ENCODE measurements around the gene LRBA.
"Not testable (repeated sequence)": the region's sequence is repeated elsewhere in the genome, so short reads cannot be mapped to it uniquely, and the experiment has no call there.

LRBA gene

DNA sequence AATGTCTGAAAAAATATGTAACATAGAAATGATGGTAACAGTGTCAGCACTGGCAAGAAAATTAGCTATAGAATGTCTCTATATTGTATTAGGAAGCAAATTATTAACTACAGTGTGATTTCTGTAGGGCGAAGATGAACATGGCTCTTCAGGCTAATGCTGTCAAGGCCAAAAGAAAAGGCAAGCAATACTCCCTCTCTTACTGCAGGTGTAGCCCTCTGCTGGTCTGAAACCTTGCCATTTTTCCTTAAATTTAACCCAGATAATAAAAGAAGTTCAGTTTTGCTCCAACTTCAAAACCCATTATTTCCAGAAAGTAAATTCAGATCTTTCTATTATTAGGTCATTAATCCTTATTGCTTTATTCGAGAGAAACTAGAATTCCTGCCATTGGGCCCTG, 215.9 kb downstream of the LRBA start:
- no peak for DNase-seq

DNA sequence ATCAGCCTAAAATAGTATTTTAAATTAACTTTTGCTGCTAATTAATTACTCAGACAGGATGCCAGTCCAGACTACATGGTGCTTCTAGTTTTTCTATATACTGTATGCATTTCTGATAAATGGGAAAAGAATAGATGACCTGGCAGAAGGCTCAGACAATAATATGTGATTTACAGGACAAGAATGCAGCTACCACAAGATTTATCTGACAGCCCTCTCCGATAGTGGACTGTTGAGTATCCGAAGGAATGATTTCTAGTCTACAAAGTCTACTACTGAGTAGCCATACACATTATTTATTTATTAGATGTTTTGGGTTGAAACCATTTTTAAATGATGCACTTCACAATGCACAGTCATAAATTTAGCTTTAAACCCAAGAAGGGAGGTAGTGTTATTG, 220.4 kb downstream of the LRBA start:
- DNase-seq = no peak

DNA sequence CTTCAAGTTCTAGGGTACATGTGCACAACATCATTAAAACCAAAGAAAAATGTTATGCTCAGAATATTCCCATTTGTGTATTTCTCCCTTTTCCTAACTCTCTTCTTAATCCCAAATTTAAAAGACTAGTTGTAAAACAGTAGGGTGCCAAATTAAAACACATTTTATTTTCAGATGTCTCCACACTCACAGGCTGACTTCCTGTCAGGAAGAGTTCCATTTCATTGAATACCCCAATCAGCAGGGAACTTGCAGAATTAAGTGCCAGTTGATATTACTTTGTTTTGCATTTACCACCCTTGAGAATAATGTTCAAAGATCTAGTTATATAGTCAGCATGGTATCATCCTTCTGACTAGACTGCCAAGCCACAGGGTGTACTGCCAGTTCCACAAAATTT, 225.2 kb downstream of the LRBA start:
- no peak for DNase-seq

DNA sequence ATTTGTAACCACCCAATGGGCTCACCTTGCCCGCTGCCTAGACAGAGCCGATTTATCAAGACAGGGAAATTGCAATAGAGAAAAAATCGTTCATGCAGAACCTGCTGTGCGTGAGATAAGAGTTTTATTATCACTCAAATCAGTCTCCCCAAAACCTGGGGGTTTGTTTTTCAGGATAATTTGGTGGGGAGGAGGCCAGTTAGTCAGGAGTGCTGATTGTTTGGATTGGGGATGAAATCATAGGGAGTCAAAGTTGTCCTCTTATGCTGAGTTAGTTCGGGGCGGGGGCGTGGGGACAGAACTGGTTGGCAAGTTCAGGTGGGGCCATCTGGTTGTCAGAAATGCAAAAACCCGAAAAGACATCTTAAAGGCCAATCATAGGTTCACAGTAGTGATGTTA, 230.1 kb downstream of the LRBA start:
- DNase-seq = no peak

DNA sequence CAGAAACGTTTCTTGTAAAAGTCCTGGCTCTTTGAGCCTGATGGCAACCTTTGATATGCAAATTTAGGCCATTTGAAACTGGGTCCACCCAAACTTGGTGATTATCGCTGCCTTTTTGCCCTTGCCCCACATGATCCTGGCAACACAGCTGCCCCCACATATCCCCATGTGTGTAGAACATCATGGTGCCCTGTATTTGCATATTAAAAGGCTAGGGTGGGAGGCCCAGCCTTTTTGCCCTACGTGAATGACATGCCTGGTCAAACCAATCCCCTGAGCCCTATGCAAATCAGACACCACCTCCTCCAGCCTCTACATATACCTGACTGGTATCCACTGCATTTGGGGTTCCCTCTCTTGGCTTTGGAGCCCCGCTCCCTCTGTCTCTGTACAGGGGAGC, 230.8 kb downstream of the LRBA start:
- no peak for DNase-seq

DNA sequence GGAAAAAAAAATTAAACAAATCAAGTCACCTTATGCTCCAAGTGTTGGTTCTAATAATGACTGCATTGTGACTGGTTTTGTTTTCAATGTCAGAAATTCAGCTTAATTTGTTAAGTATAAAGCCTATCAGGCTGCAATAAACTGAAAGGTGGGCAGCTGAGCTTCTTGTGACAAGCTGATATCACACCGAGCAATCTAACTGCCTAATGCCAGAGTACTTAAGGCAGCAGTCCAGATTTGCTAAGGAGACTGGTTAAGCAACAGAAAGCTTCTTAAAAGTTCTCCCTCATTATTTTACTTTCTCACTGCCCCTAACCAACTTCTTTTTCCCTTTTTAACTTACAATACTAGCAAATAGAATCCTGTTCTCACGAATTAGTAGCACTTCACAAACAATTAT, 232.2 kb downstream of the LRBA start:
- DNase-seq = no peak

DNA sequence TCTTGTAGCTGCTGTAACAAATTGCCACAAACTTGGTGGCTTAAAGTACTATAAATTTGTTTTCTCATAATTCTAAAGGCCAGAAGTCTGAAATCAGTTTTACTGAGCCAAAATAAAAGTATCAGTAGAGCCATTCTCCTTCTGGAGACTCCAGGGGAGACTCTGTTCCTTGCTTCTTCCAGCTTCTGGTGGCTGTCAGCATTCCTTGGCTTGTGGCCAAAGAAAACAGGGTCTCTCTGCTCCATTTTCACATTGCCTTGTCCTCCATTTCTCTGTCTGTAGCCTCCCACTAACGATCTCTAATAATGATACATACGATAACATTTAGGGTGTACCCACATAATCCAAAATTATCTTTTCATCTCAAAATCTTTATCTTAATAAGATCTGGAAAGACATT, 232.8 kb downstream of the LRBA start:
- no peak for DNase-seq

DNA sequence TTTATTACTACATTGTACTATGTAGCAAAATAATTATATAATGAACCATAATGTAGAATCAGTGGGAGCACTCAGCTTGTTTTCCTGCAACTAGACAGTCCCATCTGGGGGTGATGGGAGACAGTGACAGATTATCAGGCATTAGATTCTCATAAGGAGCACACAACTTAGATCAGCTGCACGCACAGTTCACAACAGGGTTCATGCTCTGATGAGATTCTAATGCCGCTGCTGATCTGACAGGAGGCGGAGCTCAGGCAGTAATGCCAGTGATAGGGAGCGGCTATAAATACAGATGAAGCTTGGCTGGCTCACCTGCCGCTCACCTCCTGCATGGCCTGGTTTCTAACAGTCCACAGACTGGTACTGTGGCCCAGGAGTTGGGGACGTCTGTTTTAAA, 233.9 kb downstream of the LRBA start:
- no peak for DNase-seq

DNA sequence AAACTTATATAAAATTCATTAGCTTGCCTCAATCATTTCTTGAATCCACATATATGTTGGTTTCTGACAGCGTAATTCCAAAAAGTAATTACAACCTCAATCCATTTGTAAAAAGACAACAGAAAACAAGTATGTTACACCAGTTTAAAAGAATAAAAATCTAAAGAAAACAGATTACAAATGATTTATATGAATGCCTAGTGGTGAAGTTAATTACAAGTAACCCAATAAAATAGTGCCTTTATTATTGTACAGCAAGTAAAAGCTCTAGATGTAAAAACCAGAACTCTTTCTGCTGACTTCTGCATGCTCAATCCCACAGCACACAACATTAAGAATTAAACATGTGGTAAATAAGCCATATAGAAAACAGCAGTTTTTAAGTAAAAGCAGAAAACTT, 235.4 kb downstream of the LRBA start:
- DNase-seq = no peak

DNA sequence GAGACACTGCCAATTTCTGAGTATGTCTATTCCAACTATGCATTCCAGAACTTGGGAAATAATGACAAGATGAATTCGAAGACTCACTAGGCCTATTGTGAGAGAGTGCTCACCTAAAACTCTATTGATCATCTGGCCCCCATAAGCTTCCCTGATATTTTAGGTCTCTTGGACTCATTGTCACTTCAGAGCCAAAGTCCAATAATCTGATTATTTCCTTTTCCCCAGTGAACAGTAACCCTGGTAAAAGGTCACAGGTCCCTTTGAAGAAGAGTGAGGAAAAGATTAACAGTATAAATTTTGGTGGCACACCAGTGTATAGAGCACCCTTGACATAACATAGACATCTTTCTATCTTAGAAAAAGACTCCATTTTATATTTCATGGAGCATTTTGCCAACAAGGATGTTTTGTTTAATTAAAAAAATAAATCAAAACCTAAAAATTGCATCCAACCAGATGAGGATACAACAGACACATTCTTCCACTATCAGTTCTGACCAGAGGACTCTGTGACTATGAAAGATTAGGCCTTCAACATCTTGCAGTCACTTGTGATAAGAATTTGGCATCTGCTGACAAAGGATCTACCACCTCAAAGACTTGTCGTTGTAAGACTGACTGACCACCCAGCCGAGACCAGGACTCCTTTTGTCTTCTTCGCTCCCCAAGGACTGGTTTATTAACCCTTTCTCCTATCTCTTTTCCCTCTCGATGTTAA, 241.2 kb downstream of the LRBA start:
- DNase-seq = no peak

DNA sequence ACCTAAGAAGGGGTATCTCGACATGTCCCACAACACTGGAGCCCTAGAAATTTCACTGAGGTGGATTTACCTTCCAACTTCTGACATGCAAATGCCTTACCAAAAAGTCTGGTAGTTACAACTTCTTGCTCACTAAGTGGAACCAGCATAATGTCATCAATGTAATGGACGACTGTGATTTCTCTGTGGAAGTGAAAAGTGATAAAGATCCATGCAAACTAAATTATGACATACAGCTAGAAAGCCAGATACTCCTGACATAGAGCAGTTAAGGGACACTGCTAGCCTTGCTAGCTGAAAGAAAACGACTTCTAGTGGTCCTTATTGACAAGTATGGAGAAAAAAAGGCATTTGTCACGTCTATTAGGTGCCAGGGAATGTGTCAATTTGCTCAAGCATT, 242.1 kb downstream of the LRBA start:
- no peak for DNase-seq

DNA sequence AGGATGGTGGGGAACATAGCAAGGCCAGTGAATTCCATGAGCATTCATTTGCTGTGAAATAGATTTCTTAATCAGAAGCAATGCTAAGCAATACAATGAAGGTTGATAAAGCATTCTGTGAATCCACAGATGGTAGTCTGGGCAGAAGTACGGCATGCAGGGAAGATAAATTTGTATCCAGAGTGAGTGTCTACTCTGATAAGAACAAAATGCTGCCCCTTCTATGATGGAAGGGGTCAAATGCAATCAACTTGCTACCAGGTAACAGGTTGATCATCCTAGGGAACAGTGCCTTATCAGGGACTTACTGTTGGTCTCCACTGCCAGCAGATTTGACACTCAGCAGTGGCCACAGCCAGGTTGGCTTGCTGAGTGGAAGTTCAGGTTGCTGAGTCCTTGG, 243.7 kb downstream of the LRBA start:
- DNase-seq = no peak

DNA sequence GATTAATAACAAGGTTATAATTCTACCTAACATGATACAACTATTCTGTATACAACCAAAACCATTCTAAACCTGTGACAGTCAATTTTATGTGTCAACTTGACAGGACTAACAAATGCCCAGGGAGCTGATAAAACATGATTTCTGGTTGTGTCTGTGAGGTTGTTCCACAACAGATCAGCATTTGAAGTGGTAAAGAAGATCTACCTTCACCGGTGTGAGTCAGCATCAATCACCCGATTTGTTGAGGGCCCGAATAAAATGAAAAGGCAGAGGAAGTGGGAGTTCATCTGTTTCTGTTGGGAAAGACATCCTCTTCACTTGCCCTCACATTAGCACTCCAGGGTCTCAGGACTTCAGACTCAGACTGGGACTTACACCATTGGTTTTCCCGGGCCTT, 245.2 kb downstream of the LRBA start:
- no peak for DNase-seq

DNA sequence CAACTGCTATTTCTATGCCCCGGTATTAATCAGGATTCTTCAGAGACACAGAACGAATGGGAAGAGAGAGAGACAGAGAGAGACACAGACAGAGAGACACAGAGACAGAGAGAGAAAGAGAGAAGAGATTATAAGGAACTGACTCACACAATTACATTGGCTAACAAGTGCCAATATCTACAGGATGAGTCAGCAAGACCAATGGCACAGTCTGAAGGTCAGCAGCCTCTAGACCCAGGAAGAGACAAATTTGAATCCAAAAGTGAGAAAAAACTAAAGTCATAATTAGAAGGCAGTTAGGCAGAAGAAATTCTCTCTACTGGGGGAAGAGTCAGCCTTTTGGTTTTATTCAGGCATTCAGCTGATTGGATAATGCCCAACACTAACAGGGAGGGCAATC, 245.8 kb downstream of the LRBA start:
- peak; percentile 69 for DNase-seq

DNA sequence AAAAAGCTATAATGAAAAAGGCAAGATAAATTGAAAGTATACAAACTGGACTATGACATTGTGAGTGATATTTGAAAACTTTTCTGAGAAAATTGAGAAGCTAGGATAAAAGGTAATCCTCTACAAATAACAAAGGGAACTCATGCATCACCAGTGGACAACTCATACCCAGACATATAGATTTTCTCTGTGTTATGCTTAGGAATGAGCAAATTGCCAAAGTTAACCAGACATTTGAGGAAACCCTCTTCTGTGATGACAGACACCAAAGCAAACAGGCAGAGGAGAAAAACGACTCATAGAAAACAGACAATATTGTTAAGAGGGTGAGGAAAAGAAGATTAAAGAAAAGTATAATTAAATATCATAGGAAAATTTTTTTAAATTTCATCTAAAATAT, 246.6 kb downstream of the LRBA start:
- DNase-seq = no peak

DNA sequence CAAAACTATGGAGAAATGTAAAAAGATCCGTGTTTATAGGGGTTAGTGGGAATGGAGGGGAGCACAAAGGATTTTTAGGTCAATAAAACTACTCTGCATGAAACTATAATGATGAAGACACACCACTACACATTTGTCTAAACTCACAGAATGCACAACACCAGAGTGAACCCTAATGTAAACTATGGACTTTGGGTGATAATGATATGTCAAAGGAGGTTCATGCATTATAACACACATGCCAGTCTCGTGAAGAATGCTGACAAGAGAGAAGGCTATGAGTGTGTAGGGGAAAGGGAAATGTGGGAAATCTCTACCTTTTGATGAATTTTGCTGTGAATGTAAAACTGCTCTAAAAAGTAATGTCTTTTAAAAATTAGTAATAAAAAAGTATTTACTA, 249.9 kb downstream of the LRBA start:
- no peak for DNase-seq

DNA sequence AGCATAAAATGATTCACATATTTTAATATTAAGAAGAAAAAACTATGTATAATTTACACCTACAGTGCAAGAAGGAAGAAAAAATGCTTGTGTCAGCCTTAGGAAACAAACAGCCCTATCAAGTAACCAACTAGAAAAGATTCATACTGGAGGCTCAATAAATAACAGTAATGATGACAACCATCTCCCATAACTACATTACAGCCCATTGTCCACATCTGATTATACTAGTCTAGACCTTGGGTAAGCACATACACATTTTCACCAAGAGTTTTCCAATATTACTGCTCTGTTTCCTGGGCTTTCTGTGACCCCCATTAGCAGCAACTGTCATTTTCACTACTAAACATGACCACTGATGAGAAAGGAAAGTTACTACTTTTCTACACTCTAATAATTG, 263.4 kb downstream of the LRBA start:
- no peak for DNase-seq

DNA sequence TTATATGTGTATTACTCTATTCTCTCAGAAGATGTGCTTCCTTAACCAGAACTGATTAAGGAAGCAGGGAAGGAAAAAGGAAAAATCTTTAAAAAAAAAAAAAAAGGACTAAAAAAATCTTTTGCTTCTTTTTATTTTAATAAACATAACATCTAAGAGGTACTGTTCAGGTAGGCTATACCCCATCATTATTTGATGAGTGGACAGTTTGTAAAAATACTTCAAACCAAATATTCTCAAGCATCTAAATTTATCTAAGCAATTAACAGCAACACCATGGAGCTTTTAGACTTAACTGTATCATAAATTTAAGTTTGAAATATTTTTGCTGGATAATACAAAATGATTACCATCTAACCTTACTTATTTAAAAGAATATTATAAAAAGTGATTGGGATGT, 264.3 kb downstream of the LRBA start:
- DNase-seq = no peak

DNA sequence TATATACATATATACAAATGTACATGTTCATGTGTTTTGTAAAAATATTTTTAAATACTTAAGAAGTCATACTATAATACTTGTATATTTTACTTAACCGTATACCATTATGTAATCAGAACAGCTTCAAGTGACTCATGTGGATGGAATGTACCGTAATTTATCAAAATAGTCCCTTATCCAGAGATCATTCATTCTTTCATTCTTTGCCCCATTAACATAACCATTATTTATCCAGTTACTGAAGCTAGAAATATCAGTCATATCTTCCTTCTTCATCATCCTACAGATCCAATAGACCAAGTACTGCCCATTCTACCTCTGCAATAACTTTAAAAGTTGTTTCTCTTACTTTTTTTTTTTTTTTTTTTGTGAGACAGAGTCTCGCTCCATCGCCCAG, 268.9 kb downstream of the LRBA start:
- no peak for DNase-seq

DNA sequence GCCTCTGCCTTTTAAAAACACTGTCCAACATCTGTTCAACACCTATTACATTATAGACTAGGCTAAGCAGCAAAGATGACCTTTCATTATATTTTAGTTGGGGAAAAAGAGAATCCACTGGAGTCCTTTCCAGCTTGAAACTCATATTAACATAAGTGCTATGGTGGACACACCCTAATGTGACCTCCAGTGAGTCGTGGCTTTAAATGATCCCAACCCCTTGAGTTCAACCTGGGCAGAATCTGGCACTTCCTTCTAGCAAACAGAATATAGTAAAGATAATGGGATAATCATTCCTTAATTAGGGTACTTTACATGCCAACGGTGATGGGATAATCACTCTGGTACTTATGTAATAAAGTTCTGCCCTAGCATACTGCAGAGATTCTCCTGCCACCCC, 270.5 kb downstream of the LRBA start:
- no peak for DNase-seq

DNA sequence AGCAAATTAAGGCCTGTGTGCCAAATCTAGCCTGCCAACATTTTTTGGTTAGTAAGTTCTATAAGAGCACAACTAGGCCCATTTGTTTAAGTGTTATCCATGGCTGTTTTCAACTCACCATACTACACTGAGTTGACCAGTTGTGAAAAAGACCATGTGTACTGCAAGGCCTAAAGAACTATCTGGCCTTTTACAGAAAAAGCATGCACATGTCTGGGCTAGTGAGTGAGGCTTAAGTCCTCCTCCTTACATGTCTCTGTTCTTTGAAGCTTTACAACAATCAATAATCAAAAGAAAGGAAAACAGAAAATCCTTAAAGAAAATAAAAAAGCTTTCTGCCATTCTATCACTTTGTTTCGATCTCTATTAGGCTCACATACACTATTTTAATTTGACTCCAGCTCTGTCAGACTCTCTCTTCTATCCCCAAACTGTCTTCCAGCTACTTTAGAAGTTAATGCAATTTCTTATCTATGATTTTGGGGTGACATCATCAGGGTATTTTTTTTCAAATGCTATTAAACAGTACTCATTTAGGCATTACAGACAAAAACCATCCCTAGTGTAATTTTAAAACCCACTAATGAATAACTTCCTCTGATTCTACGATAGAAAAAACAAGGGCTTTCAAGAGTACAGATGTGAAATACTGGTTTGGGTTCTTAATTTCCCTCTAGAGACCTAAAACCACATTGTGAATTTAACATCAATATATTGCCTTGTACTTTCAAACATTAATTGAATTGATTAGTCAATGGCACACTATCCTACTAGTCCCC, 271.3 kb downstream of the LRBA start:
- no peak for DNase-seq

DNA sequence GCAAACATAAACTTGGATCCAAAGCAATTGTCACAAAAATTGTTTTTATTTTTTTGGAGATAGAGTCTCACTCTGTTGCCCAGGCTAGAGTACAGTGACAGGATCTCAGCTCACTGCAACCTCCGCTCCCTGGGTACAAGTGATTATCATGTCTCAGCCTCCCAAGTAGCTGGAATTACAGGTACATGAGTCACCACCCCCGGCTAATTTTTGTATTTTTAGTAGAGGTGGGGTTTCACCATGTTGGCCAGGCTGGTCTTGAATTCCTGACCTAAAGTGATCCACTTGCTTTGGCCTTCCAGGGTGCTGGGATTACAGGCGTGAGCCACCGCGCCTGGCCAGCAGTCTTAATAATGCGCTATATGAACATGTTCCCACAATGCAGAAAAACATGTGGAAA, 272.2 kb downstream of the LRBA start:
- DNase-seq = not testable (repeated sequence)

DNA sequence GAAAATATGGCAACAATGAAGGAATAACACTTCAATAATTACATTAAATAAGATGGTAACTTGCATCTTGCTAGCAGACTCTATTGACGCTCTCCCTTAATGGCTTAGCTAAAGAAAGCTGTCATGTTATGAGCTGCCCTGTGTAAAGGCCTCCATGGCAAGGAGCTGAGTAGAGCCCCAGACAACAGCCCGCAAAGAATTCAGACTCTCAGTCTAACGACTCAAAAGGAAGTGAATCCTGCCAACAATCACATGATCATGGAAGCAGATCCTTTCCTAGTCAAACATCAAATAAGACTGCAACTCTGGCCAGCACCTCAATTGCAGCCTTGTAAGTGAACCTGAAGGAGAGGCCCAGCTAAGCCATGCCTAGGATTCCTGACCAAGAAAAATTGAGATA, 275.5 kb downstream of the LRBA start:
- no peak for DNase-seq

DNA sequence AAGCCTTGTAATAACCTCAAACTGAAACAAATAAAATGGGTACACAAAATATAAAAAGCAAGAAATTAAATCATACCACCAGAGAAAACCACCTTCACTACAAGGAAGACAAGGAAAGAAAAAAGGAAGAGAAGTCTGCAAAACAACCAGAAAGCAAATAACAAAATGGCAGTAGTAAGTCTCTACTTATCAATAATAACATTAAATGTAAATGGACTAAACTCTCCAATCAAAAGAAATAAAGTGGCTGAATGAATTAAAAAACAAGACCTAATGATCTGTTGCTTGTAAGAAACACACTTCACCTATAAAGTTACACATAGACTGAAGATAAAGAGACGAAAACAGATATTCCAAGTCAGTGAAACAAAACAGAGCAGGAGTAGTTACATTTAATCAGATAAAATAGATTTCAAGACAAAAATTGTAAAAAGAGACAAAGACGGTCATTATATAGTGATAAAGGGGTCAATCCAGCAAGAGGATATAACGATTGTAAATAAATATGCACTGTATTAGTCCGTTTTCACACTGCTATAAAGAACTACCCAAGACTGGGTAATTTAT, 289.0 kb downstream of the LRBA start:
- DNase-seq = no peak
